IPS-18c (cell line): ENCODE measurements around the gene PPIL6.

ENCODE experiments used
- H3K4me3 ChIP-seq: 2 replicates; pipeline ENCODE4 v1.7.0; 2013; ENCODE audit warnings: low read depth, mild to moderate bottlenecking, low read length, moderate library complexity; ENCODE audit not compliant: insufficient read depth
- H3K9me3 ChIP-seq: one replicate; pipeline ENCODE4 v1.6.1; 2013; ENCODE audit warnings: mild to moderate bottlenecking, low read length, moderate library complexity; ENCODE audit not compliant: control insufficient read depth, insufficient read depth

PPIL6 gene

DNA sequence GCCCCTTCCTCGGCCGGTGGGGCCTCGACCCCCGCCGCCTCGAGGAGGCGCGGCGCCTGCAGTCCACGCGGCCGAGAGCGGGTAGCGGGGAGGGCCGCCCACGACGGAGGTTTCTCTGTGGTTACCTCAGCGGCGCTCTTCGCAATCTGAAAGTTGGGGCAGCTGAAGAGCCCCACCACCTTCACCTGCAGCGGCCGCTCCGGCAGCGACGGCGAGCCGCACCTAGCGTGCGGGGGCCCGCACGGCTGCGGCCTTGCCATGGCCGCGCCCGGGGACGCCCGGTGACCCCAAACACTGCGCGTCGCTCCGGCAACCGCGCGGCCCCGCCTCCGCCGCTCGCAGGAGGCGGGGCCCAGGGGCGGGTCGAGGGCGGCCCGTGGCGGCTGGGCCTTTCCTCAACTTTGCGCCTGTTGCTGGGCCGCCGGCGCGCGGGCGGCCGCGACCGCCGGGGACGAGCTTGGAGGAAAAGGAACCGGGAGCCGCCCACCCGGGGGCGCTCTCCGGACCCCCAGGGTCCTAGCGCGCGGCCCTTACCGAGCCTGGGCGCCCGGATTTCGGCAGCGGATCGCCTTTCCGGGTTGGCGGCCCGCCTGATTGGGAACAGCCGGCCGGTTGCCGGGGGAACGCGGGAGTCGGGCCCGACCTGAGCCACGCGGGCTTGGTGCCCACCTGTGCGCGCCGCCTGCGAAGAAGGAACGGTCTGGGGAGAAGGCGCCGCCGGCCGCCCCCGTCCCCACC lies at the start of gene PPIL6, which contains the start of gene SMPD2:
Gene PPIL6 (minus strand): TSS at position 298 of the 738 bp plus-strand sequence. CDS start 38 bp downstream, at position 260.
Gene SMPD2 (plus strand): TSS at position 394 of the 738 bp plus-strand sequence. CDS start 398 bp downstream, outside the sequence.
- Histone ChIP-seq H3K4me3 (peak within 1 kb of the TSS; percentile 96), H3K9me3 (no peaks in the 10 kb centered on the region)

GRCh38 chr6:109488001-109488400 lies 47.6 kb upstream of the PPIL6 start:
- Histone ChIP-seq H3K4me3 (no peak overlapping the region), H3K9me3 (peaks cover 3% of the 10 kb centered on the region)

DNA sequence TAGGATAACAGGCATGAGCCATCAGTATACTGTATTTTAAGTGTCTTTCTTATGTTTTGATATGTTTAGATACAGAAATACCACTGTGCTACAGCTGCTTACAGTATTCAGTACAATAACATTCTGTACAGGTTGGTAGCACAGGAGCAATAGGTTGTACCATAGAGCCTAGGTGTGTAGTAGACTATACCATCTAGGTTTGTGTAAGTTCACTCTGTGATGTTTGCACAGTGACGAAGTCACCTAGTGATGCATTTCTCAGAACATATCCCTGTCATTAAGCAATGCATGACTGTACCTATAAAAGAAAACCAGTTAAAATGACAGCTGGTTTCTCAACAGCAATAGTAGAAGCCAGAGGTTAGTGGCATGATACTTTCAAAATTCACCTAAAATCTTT lies 45.6 kb upstream of the PPIL6 start:
- no peak overlapping the region for H3K4me3 ChIP-seq

GRCh38 chr6:109485266-109485935 lies 45.0 kb upstream of the PPIL6 start:
- Histone ChIP-seq H3K4me3 (no peak overlapping the region), H3K9me3 (peaks cover 3% of the 10 kb centered on the region)

More for the DNA sequence above, 45.6 kb upstream of the PPIL6 start:
- H3K9me3 ChIP-seq, result peaks cover 3% of the 10 kb centered on the region

GRCh38 chr6:109484122-109484521 lies 43.7 kb upstream of the PPIL6 start:
- H3K4me3 ChIP-seq, result no peak overlapping the region
- H3K9me3 ChIP-seq, result peaks cover 3% of the 10 kb centered on the region

- 0 out of 2 replicates have a peak overlapping the region, but pooled peaks have one; percentile 32 for H3K4me3 ChIP-seq
- H3K9me3 ChIP-seq, result peaks cover 3% of the 10 kb centered on the region
Measured at GRCh38 chr6:109483735-109484057, 43.3 kb upstream of the PPIL6 start.

DNA sequence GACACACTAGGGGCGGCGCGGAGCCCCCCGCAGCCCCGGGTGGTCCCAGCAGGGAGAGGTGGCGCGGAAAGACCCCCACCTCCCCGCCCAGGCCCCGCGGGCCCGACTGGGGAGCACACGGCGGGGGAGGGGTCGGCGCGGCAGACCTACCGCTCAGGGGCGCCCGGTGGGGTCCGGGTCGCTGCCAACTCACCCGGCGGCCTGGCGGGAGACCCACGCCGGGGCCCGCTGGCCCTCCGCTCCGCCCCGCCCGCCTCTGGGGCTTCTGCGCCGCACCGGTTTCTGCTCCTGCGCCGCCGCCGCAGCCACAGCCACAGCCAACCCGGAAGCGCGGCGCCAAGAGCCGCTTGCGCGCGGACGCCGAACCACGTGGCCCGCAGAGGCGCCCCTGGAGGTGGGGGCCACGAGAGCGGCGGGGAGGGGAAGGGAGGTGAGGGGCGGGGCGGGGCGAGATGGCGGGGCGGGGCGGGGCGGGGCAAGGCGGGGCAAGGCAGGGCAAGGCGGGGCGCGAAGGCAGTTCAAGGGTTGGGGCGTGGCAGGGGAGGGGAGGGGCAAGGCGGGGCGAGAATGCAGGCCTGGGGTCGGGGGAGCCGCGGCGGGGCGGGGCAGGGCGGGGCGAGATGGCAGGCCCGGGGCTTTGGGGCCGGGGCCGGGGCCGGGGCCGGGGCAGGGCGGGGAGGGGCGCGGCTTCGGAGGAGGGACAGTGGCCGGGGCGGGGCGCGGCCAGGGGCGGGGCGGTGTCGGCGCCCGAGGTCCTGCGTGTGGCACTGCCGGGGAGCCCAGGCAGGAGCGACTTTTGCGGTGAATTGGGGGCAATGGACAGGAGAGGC lies 42.7 kb upstream of the PPIL6 start, which contains the start of gene ZBTB24:
Gene ZBTB24 (minus strand): TSS at position 315 of the 830 bp plus-strand sequence. CDS start 1,193 bp downstream, outside the sequence.
- Histone ChIP-seq H3K4me3 (peak within 1 kb of the TSS; percentile 89), H3K9me3 (peaks cover 3% of the 10 kb centered on the region)

DNA sequence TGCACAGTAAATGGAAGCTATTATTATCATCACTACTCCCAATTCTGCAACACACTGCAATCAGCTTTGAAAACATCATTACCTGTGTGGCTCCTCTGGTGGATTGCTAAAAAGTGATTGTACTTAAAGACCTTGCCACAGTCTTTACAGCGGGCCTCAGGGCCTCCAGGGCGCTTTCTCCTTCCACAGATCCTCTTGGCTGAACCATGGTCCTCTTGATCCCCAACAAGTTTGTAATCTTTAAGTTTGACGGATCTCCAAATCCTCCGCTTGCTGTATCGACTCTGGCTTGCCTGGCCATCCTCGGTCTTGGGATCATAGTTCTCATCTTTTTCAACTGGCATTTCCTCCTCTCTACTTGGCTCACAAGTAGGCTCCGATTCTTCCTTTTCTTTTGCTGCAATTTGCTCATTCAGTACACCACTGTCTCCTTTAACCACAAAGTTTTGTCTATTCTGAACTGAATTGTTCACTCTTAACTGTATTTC lies 40.6 kb upstream of the PPIL6 start:
- Histone ChIP-seq H3K9me3 (peaks cover 3% of the 10 kb centered on the region), H3K4me3 (peak overlapping the region; percentile 26; the same call in 1 of the 2 replicates)

- H3K4me3 ChIP-seq, result no peak overlapping the region
- H3K9me3 ChIP-seq, result no peaks in the 10 kb centered on the region
Measured at GRCh38 chr6:109478841-109479624, 38.6 kb upstream of the PPIL6 start.

GRCh38 chr6:109478222-109478805 lies 37.9 kb upstream of the PPIL6 start:
- Histone ChIP-seq H3K9me3 (no peaks in the 10 kb centered on the region), H3K4me3 (peak overlapping the region; percentile 36)

GRCh38 chr6:109477725-109478124 lies 37.3 kb upstream of the PPIL6 start:
- Histone ChIP-seq H3K9me3 (no peaks in the 10 kb centered on the region), H3K4me3 (0 out of 2 replicates have a peak overlapping the region, but pooled peaks have one; percentile 6)

GRCh38 chr6:109477184-109477583 lies 36.8 kb upstream of the PPIL6 start:
- H3K9me3 ChIP-seq, result no peaks in the 10 kb centered on the region
- H3K4me3 ChIP-seq, result no peak overlapping the region

GRCh38 chr6:109475625-109476024 lies 35.2 kb upstream of the PPIL6 start:
- H3K4me3 ChIP-seq, result no peak overlapping the region
- H3K9me3 ChIP-seq, result no peaks in the 10 kb centered on the region

DNA sequence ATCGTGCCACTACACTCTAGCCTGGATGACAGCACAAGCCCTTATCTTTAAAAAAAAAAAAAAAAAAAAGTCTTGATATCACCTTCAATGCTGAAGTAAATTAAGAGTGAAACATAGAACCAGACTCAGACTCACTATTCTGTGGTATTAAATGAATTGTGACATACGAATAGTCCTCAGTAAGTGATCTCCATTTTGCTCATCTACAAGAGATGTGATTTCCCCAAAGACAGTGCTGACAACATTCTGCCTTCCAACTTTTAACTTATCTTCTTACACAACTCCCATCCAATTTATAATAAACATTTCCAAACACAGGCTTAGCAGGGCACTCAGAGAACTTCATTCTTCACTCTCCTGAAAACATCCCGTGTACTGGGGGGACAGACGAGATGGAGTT lies 34.6 kb upstream of the PPIL6 start:
- H3K9me3 ChIP-seq, result no peaks in the 10 kb centered on the region
- H3K4me3 ChIP-seq, result no peak overlapping the region

- H3K9me3 ChIP-seq, result no peaks in the 10 kb centered on the region
- H3K4me3 ChIP-seq, result no peak overlapping the region
Measured at GRCh38 chr6:109473120-109473519, 32.7 kb upstream of the PPIL6 start.
